ENCODE data around the gene PJVK.
A peak's percentile ranks its signal among the peaks of the same experiment; 100 is the strongest.
"Not testable (repeated sequence)": the region's sequence is repeated elsewhere in the genome, so short reads cannot be mapped to it uniquely, and the experiment has no call there.

The PJVK gene, protein sequence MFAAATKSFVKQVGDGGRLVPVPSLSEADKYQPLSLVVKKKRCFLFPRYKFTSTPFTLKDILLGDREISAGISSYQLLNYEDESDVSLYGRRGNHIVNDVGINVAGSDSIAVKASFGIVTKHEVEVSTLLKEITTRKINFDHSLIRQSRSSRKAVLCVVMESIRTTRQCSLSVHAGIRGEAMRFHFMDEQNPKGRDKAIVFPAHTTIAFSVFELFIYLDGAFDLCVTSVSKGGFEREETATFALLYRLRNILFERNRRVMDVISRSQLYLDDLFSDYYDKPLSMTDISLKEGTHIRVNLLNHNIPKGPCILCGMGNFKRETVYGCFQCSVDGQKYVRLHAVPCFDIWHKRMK

DNA sequence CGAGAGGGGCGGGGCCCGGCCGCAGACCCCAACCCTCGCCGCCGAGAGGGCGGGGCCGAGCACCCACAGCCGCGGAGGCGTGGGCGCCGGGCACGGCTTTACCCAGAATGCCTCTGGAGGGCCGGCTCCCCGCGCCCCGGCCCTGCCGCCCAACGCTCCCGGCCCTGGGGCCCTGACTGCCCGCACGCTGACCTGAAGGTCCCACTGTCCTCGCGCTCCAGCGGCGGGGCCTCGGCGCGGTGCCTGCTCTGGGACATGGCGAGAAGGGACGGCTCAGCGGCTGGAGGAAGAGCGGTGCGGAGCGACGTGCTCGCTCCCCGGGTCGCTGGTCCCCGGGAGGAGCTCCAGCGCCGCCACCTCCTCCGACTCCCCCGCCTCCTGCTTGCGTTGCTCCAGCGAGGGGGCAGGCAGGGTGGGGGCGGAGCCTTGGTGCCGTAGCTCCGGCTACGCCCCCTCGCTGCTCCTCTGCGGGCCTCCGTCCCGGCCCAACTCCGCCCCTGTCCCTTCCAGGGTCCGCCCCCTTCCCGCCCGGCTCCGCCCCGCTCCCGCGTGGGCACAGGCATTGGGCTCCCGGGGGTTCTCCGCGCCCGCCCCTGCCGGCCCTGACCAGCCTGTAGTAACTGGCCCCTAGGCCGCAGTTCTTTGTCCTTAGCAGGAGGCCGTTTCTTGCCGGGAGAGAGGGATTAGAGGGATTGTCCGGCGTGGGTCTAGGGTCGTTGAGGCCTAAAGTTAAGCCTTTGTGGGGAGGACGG, at the start of gene PJVK, which contains the start of gene PRKRA:
Gene PJVK (plus strand): TSS at position 605 of the 752 bp plus-strand sequence. CDS start 2,032 bp downstream, outside the sequence.
Gene PRKRA (minus strand): TSS at position 402 of the 752 bp plus-strand sequence. CDS start 145 bp downstream, at position 257.
- Histone ChIP-seq H3K4me3 (ENCODE audit: low read length) (peak within 1 kb of the TSS; percentile 66), H3K4me1 (ENCODE audit: insufficient read depth, low read length) (peaks cover 21% of the 10 kb centered on the region), H3K9me3 (ENCODE audit: low read length) (no peaks in the 10 kb centered on the region), H3K27me3 (ENCODE audit: insufficient read depth, low read length) (no peaks in the 10 kb centered on the region), H3K36me3 (ENCODE audit: insufficient read depth, low read length) (peaks cover 36% of the 10 kb centered on the region), H2AFZ (ENCODE audit: low read depth, low read length) (peak within 1 kb of the TSS; percentile 54)

DNA sequence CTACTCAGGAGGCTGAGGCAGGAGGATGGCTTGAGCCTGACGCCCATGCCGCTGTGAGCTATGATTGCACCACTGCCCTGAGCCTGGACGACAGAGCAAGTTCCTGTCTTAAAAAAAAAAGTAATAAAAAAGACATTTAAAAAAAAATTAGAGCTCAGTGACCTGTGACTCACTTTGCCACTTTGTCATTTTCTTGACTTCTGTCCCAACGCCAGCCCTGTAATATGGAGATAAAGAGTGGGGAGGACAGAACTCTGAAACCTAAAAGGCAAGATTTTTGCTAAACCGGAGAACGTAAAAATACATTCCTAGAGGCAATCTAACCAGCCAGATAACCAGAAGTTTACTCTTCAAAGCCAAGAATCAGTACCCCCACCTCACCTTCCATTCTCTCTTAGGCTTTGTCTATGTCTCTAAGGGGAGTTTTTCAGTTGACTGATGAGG, 49.2 kb upstream of the PJVK start:
- Histone ChIP-seq H3K27me3 (ENCODE audit: insufficient read depth, low read length) (no peaks in the 10 kb centered on the region), H2AFZ (ENCODE audit: low read depth, low read length) (no peak overlapping the region), H3K9me3 (ENCODE audit: low read length) (no peaks in the 10 kb centered on the region), H3K4me3 (ENCODE audit: low read length) (no peak overlapping the region), H3K4me1 (ENCODE audit: insufficient read depth, low read length) (no peaks in the 10 kb centered on the region), H3K36me3 (ENCODE audit: insufficient read depth, low read length) (no peaks in the 10 kb centered on the region)

DNA sequence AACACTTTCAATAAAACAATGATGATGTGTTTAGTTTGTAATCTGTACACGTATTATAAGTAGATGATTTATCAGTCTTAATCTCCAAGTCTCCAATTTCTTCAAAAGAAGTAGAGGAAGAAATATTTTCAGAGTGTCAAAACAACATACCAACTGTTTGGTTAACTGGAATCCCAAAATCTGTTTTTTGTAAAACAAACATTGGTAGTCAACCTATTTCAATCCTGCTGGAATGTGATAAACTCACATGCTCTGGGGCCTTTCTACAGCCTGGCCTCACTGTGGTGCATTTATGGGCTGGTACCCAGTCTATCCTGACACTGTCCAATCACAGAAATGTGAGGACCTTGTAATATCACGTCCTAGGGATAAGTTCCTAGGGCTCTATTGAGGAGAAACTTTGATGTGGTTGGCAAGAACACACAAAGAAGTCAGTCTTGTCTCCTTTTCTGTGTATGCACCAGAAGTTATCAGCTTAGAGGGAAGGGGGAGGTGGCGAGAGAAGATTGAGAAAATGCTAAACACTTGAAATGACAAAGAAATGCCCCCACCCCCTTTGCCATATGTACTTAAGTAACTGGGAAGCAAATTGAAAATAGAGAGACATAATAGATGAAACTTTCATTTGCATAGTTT, 47.4 kb upstream of the PJVK start:
- Histone ChIP-seq H3K4me3 (ENCODE audit: low read length) (no peak overlapping the region), H3K36me3 (ENCODE audit: insufficient read depth, low read length) (no peaks in the 10 kb centered on the region), H3K27me3 (ENCODE audit: insufficient read depth, low read length) (no peaks in the 10 kb centered on the region), H3K4me1 (ENCODE audit: insufficient read depth, low read length) (no peaks in the 10 kb centered on the region), H3K9me3 (ENCODE audit: low read length) (no peaks in the 10 kb centered on the region), H2AFZ (ENCODE audit: low read depth, low read length) (no peak overlapping the region)

DNA sequence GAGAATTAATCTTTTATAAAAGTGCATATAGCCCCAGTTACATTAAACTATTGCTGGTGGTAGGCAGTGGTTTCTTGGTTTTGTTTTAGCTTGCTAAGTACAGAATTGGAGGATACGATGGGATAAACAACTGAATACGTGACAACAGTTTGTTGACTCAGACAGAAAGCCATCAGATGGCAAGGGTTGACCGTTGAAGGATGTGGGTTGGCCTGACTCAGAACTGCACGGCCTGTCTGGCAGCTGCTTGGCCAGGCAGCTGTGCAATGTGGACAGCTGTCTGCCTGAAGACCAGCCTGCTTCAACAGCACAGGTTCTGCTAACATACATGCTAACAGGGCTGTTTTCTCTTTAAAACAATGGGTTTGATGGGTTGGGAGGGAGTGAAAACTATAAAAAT, 46.8 kb upstream of the PJVK start:
- no peaks in the 10 kb centered on the region for H3K27me3 ChIP-seq (ENCODE audit: insufficient read depth, low read length)
- no peak overlapping the region for H3K4me3 ChIP-seq (ENCODE audit: low read length)
- no peak overlapping the region for H2AFZ ChIP-seq (ENCODE audit: low read depth, low read length)
- no peaks in the 10 kb centered on the region for H3K9me3 ChIP-seq (ENCODE audit: low read length)
- no peaks in the 10 kb centered on the region for H3K4me1 ChIP-seq (ENCODE audit: insufficient read depth, low read length)
- H3K36me3 ChIP-seq (ENCODE audit: insufficient read depth, low read length), result no peaks in the 10 kb centered on the region

DNA sequence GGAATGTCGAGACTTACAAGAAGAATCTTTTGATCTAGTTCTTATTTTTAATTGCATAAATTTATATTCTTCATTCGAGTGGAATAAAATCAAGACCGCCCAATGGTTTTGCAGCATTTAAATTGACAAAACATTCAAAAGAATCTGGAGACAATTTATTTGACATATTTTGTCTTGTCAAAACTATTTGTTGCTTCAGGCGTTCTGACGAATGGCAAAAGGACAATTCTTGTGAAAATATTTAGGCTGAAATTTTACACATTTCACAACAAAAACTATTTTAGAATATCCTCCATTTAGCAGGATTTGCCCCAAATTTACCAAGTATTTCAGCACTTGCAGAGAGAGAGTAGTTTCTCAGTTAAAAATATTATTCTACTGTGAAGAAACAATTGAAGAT, 41.9 kb upstream of the PJVK start:
- no peaks in the 10 kb centered on the region for H3K4me1 ChIP-seq (ENCODE audit: insufficient read depth, low read length)
- no peak overlapping the region for H3K4me3 ChIP-seq (ENCODE audit: low read length)
- no peaks in the 10 kb centered on the region for H3K36me3 ChIP-seq (ENCODE audit: insufficient read depth, low read length)
- no peaks in the 10 kb centered on the region for H3K9me3 ChIP-seq (ENCODE audit: low read length)
- H2AFZ ChIP-seq (ENCODE audit: low read depth, low read length), result no peak overlapping the region
- no peaks in the 10 kb centered on the region for H3K27me3 ChIP-seq (ENCODE audit: insufficient read depth, low read length)

DNA sequence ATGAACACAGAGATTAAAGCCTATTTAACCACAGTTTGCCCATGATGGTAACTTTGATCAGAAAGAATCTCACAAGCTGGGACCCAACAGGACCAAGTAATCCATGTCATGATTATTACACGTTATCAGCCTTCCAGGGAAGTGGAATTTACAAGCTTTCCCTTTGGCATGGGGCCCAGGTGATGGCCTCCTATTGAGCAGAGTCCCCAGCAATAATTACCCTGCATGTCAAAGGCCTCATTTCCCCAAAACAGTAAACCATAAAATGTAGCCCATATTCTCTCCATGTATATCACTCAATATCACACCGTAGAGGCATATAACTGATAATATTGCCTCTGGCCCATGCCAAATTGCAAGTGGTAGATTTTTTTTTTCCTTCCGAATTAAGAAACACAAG, 39.1 kb upstream of the PJVK start:
- Histone ChIP-seq H3K4me1 (ENCODE audit: insufficient read depth, low read length) (peaks cover 2% of the 10 kb centered on the region), H3K27me3 (ENCODE audit: insufficient read depth, low read length) (no peaks in the 10 kb centered on the region), H2AFZ (ENCODE audit: low read depth, low read length) (no peak overlapping the region), H3K36me3 (ENCODE audit: insufficient read depth, low read length) (no peaks in the 10 kb centered on the region), H3K9me3 (ENCODE audit: low read length) (no peaks in the 10 kb centered on the region), H3K4me3 (ENCODE audit: low read length) (no peak overlapping the region)

DNA sequence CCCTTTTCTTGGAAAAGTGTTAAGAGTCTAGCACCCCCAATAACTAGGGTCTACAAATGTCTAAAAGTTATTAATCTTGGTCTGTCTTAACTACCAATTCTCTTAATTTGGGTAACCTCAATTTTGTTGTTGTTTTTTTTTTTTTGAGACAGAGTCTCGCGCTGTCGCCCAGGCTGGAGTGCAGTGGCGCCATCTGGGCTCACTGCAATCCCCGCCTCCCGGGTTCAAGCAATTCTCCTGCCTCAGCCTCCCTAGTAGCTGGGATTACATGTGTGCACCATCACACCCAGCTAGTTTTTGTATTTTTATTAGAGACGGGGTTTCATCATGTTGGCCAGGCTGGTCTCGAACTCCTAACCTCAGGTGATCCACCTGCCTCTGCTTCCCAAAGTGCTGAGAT, 38.7 kb upstream of the PJVK start:
- not testable (repeated sequence) for H3K4me1 ChIP-seq (ENCODE audit: insufficient read depth, low read length); H3K27me3 ChIP-seq (ENCODE audit: insufficient read depth, low read length); H2AFZ ChIP-seq (ENCODE audit: low read depth, low read length); H3K4me3 ChIP-seq (ENCODE audit: low read length); H3K36me3 ChIP-seq (ENCODE audit: insufficient read depth, low read length); H3K9me3 ChIP-seq (ENCODE audit: low read length)

DNA sequence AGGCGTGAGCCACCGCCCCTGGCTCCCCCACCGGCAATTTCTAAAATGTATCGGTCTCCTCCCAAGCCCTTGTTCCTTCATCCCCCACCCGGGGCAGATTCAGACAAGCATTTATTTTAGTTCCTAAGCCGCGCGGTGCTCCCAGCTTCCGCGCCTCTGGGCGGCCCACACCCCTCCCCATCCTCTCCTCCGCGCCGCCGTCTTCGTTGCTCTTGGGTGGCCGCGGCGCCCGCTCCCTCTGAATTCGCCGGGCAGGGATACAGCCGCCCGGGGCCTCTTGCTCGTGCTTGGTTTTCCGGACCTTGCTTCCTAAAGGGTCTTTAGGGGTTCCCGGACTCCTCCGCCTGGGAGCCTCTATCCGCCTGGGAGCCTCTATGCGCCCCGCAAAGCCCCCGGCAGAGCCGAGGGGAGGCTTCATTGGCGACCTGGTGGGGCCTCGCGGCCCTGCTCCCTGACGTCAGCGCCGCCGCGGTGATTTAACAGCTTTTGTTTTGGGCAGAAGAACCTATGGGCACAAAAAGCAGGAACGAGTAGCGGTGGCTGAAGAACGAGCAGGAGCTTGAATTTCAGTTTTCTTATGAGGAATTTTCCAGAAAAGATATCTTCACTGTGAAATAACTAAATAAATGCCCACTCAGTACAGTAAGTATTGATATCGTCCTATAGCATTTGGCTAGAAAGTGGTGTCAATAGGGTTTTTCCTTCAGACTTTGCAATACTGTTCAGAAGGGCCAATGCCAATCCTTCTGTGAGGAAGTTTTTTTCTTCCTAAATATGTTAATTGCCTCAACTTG, 37.5 kb upstream of the PJVK start:
- Histone ChIP-seq H3K4me1 (ENCODE audit: insufficient read depth, low read length) (peaks cover 2% of the 10 kb centered on the region), H3K27me3 (ENCODE audit: insufficient read depth, low read length) (no peaks in the 10 kb centered on the region), H3K4me3 (ENCODE audit: low read length) (peak overlapping the region; percentile 97), H3K36me3 (ENCODE audit: insufficient read depth, low read length) (no peaks in the 10 kb centered on the region), H2AFZ (ENCODE audit: low read depth, low read length) (peak overlapping the region; percentile 98), H3K9me3 (ENCODE audit: low read length) (no peaks in the 10 kb centered on the region)

DNA sequence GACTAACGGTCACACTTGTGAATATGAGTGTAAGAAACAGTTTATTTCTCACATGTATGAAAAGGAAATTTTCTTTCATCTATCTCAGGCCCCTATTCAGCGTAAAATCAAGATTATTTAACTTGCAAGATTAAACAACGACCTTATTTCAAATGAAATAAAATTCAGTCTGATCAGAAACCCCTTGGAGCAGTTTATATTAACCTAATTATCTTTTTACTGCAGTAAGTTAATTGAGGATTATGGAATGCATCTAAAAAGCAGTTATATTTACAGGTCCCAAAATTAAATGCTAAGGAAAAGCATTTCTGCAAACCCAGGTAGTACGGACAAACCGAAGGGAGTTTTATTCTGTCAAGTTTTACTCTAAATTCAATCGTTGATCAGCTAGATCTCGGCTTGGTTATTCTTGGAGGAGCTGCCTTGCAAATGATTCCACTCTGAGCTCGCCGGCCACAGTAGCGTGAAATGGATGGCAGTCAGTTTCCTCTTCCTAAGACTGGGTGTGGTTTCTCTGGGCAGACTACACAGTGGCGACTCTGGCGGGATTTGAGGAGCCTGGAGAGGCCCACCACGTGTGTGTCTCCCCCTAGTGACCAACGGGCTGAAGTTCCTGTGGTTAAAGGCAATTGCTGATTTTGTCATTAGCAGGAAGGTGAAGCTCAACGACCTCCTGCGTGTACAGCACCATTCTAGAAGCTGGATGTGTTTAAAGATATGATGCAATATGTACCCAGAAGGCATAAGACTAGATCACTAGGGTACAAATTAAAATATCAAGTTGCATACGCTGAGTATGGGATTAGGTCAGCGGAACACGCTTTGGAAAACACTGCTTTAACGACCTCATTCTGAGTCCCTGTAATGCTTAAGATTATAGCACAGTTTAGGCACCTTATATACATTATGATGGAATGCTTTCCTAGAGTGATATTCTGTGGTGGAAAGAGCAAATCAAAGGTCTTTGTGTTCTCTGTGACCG, 36.6 kb upstream of the PJVK start:
- Histone ChIP-seq H3K36me3 (ENCODE audit: insufficient read depth, low read length) (no peaks in the 10 kb centered on the region), H3K9me3 (ENCODE audit: low read length) (no peaks in the 10 kb centered on the region), H3K27me3 (ENCODE audit: insufficient read depth, low read length) (no peaks in the 10 kb centered on the region), H2AFZ (ENCODE audit: low read depth, low read length) (peak overlapping the region; percentile 98), H3K4me3 (ENCODE audit: low read length) (peak overlapping the region; percentile 97), H3K4me1 (ENCODE audit: insufficient read depth, low read length) (peaks cover 2% of the 10 kb centered on the region)

DNA sequence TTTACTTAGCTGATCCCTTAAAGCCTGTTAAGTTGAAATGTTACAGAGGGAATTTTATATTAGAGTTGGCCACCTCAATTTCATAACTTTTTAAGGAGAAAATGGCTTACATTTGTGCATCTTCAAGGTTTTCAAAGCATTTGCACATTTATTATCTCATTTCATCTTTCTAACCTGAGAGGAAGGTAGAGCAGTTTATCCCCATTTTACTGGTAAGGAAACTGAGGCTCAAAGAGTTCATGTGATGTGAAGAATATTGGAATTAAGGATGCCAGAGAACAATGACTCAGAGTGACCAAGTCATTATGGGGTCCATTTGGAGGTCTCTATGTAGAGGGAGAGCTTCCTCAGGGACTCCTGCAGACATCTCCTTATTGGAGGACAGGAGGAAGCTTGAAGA, 35.2 kb upstream of the PJVK start:
- H3K4me3 ChIP-seq (ENCODE audit: low read length), result no peak overlapping the region
- peaks cover 2% of the 10 kb centered on the region for H3K4me1 ChIP-seq (ENCODE audit: insufficient read depth, low read length)
- no peaks in the 10 kb centered on the region for H3K27me3 ChIP-seq (ENCODE audit: insufficient read depth, low read length)
- H3K9me3 ChIP-seq (ENCODE audit: low read length), result peaks cover under 1% of the 10 kb centered on the region
- peaks cover 2% of the 10 kb centered on the region for H3K36me3 ChIP-seq (ENCODE audit: insufficient read depth, low read length)
- H2AFZ ChIP-seq (ENCODE audit: low read depth, low read length), result no peak overlapping the region

DNA sequence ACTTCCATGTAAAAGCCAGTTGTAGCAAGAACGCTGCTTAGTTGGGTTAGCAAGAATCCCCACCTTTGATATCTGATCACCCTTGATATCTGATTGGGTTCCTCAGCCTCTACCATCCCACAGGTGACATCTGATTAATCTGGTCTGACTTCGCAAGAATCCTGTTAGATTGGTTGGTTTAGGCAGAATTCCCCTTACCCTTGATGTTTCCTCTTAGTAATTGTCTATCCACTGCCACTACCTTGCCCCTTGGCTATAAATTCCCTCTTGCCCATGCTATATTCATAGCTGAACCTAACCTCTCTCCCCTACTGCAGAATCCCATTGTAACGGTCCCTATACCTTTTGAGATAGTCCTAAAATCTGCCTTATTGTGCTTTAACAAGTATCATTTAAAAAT, 33.3 kb upstream of the PJVK start:
- Histone ChIP-seq H3K27me3 (ENCODE audit: insufficient read depth, low read length) (no peaks in the 10 kb centered on the region), H3K36me3 (ENCODE audit: insufficient read depth, low read length) (peaks cover 2% of the 10 kb centered on the region), H3K9me3 (ENCODE audit: low read length) (peaks cover 2% of the 10 kb centered on the region), H2AFZ (ENCODE audit: low read depth, low read length) (no peak overlapping the region), H3K4me3 (ENCODE audit: low read length) (no peak overlapping the region), H3K4me1 (ENCODE audit: insufficient read depth, low read length) (peaks cover 2% of the 10 kb centered on the region)

DNA sequence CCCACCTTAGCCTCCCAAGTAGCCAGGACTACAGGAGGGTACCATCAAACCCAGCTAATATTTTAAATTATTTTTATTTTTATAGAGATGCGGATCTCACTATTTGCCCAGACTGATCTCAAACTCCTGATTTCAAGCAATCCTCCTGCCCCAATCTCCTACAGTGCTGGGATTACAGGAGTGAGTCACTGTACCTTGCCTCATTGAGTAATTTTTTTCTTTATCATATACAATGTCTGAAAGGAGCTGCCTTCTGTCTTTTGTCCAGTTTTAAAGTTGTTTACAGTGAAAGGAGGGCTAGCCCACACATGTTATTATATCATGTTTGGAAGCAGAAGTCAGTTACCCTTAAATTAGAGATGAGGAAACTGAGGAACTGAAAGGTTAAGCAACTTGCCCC, 32.8 kb upstream of the PJVK start:
- no peaks in the 10 kb centered on the region for H3K27me3 ChIP-seq (ENCODE audit: insufficient read depth, low read length)
- no peak overlapping the region for H2AFZ ChIP-seq (ENCODE audit: low read depth, low read length)
- no peak overlapping the region for H3K4me3 ChIP-seq (ENCODE audit: low read length)
- peaks cover 2% of the 10 kb centered on the region for H3K4me1 ChIP-seq (ENCODE audit: insufficient read depth, low read length)
- peaks cover 2% of the 10 kb centered on the region for H3K36me3 ChIP-seq (ENCODE audit: insufficient read depth, low read length)
- H3K9me3 ChIP-seq (ENCODE audit: low read length), result peaks cover 2% of the 10 kb centered on the region

All from neuron (in vitro differentiated cells).